Heart left ventricle (tissue), 13 donors: ENCODE data around the gene PIGM.

Experiments used
- POLR2A ChIP-seq, 2 donors: fragments of 450-650 bp; IDR thresholded peaks; one replicate each; pipeline ENCODE4 v1.6.1; 2017; ENCODE audit warnings: antibody characterized with exemption in 2 of 2, mild to moderate bottlenecking in 2 of 2, moderate library complexity in 2 of 2
- TF ChIP-seq, protein P1 (sequence below), 12 donors: fragments of 200-600 bp; sonication (generic) in 4 of 12; IDR thresholded peaks; one replicate each; pipeline versions ENCODE4 v1.5.0 to v1.8.0; 2018 to 2022; ENCODE audit warnings: antibody characterized with exemption in 12 of 12, mild to moderate bottlenecking in 5 of 12
- donor health status: ischemic (EF 13 %, LVEDD 7.1; RV severe dilation, severe dysfunction).
- donor health status: DM: no; HTN: yes; CAD: no.
- donor health status: DM: no; HTN: no; CAD: no.
- donor health status: ischemic (EF 25% LVEDD 6.9; RV normal size, moderate dysfunction).
- donor health status: ischemic (EF 25% LVEDD 5.7; RV mildly dilated, moderate dysfunction).
- donor health status: ischemic (EF 35%, LVEDD 5.7; RV mildly dilated, moderate dysfunction).
- donor health status: nonischemic (EF 11% LVEDD 7.7; RV severe dilation, severe dysfunction).
- donor health status: DM: yes; HTN: yes; CAD: no.
- donor health status: PGD.
- donor health status: ischemic (EF 29% LVEDD 5.4; RV normal size, mild dysfunction).
- donor health status: nonischemic (EF 23%, LVEDD 6.1; RV moderate dilation, normal function).

GRCh38 chr1:160056648-160057169 is 24.9 kb upstream of the PIGM start:
- TF ChIP-seq, protein P1, sequence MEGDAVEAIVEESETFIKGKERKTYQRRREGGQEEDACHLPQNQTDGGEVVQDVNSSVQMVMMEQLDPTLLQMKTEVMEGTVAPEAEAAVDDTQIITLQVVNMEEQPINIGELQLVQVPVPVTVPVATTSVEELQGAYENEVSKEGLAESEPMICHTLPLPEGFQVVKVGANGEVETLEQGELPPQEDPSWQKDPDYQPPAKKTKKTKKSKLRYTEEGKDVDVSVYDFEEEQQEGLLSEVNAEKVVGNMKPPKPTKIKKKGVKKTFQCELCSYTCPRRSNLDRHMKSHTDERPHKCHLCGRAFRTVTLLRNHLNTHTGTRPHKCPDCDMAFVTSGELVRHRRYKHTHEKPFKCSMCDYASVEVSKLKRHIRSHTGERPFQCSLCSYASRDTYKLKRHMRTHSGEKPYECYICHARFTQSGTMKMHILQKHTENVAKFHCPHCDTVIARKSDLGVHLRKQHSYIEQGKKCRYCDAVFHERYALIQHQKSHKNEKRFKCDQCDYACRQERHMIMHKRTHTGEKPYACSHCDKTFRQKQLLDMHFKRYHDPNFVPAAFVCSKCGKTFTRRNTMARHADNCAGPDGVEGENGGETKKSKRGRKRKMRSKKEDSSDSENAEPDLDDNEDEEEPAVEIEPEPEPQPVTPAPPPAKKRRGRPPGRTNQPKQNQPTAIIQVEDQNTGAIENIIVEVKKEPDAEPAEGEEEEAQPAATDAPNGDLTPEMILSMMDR (IDR thresholded peaks at IDR 0.05) = no peak
- no peak for TF ChIP-seq POLR2A (IDR thresholded peaks at IDR 0.05)
